Measurements from ENCODE around the gene PEX3. TPM values are rescaled to one million over a fixed set of nuclear protein-coding genes. Genes with fewer than 3 reads are reported as not detected.

PEX3 gene
- total and polyA plus RNA-seq, 2 donors (not counting 1 experiment from before 2014, with no cell fraction given), result 25.6 to 31.2 TPM

DNA sequence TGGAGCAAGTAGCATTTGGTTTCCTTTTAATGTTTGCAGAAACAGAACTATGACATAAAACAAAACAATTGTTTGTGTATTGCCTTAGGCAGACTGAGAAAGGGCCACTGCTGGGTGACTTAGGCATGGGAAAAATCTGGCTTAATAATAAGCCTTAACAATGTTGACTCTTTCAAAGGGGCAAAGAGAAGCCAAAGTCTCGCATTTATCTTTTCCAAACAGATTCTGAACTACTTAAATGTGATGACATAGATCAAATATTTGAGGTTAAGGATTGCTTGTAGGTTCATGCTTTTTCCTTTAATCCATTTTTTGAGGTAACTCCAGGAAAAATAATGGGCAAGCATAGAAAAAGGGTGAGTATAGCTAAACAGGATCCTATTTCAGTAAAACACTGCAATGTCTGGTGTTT, 39.7 kb upstream of the PEX3 start:
- Histone ChIP-seq H2AFZ (ENCODE audit: low read length) (no peak overlapping the region), H3K4me1 (ENCODE audit: control insufficient read depth, extremely low read depth, insufficient read depth, low read length) (no peaks in the 10 kb centered on the region), H3K79me2 (ENCODE audit: control insufficient read depth, insufficient read depth, low read length) (no peaks in the 10 kb centered on the region), H3K27me3 (ENCODE audit: control insufficient read depth, insufficient read depth, low read length) (no peaks in the 10 kb centered on the region), H3K9me3 (ENCODE audit: control insufficient read depth, insufficient read depth, low read depth, low read length) (no peaks in the 10 kb centered on the region), H3K4me2 (ENCODE audit: extremely low read depth, insufficient read depth, low read length) (no peak overlapping the region), H3K9ac (ENCODE audit: insufficient read depth, low read length) (no peak overlapping the region), H4K20me1 (ENCODE audit: control insufficient read depth, extremely low read depth, insufficient read depth, low read length) (no peaks in the 10 kb centered on the region), H3K4me3 (replicated peaks in 1 of 4; ENCODE audit: control extremely low read depth in 1 of 4, insufficient read depth in 1 of 4, low read depth in 3 of 4, low read length in 4 of 4) (no peak overlapping the region), H3K27ac (ENCODE audit: insufficient read depth, low read length) (no peak overlapping the region), H3K36me3 (ENCODE audit: control insufficient read depth, insufficient read depth, low read length) (no peaks in the 10 kb centered on the region)
- DNase-seq (ENCODE audit: low read depth in 2 of 2), result peak; percentile 21 to 95
- TF ChIP-seq EZH2 (IDR thresholded peaks at IDR 0.05; ENCODE audit: low read length, missing control alignments), result no peak
- TF ChIP-seq, protein P1, sequence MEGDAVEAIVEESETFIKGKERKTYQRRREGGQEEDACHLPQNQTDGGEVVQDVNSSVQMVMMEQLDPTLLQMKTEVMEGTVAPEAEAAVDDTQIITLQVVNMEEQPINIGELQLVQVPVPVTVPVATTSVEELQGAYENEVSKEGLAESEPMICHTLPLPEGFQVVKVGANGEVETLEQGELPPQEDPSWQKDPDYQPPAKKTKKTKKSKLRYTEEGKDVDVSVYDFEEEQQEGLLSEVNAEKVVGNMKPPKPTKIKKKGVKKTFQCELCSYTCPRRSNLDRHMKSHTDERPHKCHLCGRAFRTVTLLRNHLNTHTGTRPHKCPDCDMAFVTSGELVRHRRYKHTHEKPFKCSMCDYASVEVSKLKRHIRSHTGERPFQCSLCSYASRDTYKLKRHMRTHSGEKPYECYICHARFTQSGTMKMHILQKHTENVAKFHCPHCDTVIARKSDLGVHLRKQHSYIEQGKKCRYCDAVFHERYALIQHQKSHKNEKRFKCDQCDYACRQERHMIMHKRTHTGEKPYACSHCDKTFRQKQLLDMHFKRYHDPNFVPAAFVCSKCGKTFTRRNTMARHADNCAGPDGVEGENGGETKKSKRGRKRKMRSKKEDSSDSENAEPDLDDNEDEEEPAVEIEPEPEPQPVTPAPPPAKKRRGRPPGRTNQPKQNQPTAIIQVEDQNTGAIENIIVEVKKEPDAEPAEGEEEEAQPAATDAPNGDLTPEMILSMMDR (conservative IDR thresholded peaks at IDR 0.05 in 1 of 2, IDR thresholded peaks at IDR 0.05 in 1 of 2; ENCODE audit: low read depth in 1 of 2, low read length in 2 of 2), result no peak

DNA sequence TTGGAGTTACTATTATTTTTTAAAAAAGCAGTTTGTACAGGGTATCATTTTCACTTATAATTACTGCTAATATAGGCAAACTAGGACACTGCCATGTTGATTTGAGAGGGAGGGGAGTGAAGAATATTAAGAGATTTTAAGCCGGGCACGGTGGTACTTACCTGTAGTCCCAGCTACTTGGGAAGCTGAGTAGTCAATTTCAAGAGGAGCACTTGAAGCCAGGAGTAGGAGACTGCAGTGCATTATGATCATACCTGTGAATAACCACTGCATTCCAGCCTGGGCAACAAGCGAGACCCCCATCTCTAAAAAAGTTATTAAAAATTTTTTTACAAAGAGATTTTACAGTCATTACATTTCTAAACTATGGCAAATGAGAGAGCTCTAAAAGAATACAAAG, 35.8 kb upstream of the PEX3 start:
- no peak for DNase-seq (ENCODE audit: low read depth in 2 of 2)
- Histone ChIP-seq H4K20me1 (ENCODE audit: control insufficient read depth, extremely low read depth, insufficient read depth, low read length) (no peaks in the 10 kb centered on the region), H2AFZ (ENCODE audit: low read length) (no peak overlapping the region), H3K9me3 (ENCODE audit: control insufficient read depth, insufficient read depth, low read depth, low read length) (no peaks in the 10 kb centered on the region), H3K9ac (ENCODE audit: insufficient read depth, low read length) (no peak overlapping the region), H3K27ac (ENCODE audit: insufficient read depth, low read length) (no peak overlapping the region), H3K36me3 (ENCODE audit: control insufficient read depth, insufficient read depth, low read length) (no peaks in the 10 kb centered on the region), H3K4me2 (ENCODE audit: extremely low read depth, insufficient read depth, low read length) (no peak overlapping the region), H3K4me1 (ENCODE audit: control insufficient read depth, extremely low read depth, insufficient read depth, low read length) (no peaks in the 10 kb centered on the region), H3K4me3 (replicated peaks in 1 of 4; ENCODE audit: control extremely low read depth in 1 of 4, insufficient read depth in 1 of 4, low read depth in 3 of 4, low read length in 4 of 4) (no peak overlapping the region), H3K27me3 (ENCODE audit: control insufficient read depth, insufficient read depth, low read length) (no peaks in the 10 kb centered on the region), H3K79me2 (ENCODE audit: control insufficient read depth, insufficient read depth, low read length) (no peaks in the 10 kb centered on the region)
- TF ChIP-seq, protein P1 (conservative IDR thresholded peaks at IDR 0.05 in 1 of 2, IDR thresholded peaks at IDR 0.05 in 1 of 2; ENCODE audit: low read depth in 1 of 2, low read length in 2 of 2), result no peak
- TF ChIP-seq EZH2 (IDR thresholded peaks at IDR 0.05; ENCODE audit: low read length, missing control alignments), result no peak

DNA sequence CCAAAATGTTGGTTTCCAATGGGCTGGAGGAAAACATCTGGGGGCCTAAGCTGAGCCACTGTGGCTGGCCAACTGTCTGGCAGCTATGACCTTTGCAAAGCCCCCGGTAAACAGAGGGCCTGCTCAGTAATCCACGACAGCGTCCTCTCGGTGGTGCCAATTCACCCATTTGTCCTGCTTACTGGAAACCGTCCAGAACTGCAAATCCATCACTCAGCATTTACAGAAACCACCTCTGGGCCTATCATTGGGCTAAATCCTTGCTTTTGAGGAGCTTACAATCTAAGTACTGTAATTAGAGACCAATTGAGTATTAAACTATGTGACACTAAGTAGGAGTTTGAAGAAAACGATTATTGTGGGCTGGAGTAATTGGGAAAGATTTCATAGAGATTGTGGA, 31.1 kb upstream of the PEX3 start:
- Histone ChIP-seq H2AFZ (ENCODE audit: low read length) (no peak overlapping the region), H3K9me3 (ENCODE audit: control insufficient read depth, insufficient read depth, low read depth, low read length) (no peaks in the 10 kb centered on the region)

More for the DNA sequence above, 31.1 kb upstream of the PEX3 start:
- DNase-seq (ENCODE audit: low read depth in 2 of 2), result no peak
- no peaks in the 10 kb centered on the region for H3K27me3 ChIP-seq (ENCODE audit: control insufficient read depth, insufficient read depth, low read length)
- no peaks in the 10 kb centered on the region for H3K36me3 ChIP-seq (ENCODE audit: control insufficient read depth, insufficient read depth, low read length)
- TF ChIP-seq, protein P1 (conservative IDR thresholded peaks at IDR 0.05 in 1 of 2, IDR thresholded peaks at IDR 0.05 in 1 of 2; ENCODE audit: low read depth in 1 of 2, low read length in 2 of 2), result no peak
- no peak for TF ChIP-seq EZH2 (IDR thresholded peaks at IDR 0.05; ENCODE audit: low read length, missing control alignments)
- no peak overlapping the region for H3K4me2 ChIP-seq (ENCODE audit: extremely low read depth, insufficient read depth, low read length)
- no peak overlapping the region for H3K27ac ChIP-seq (ENCODE audit: insufficient read depth, low read length)
- no peaks in the 10 kb centered on the region for H3K79me2 ChIP-seq (ENCODE audit: control insufficient read depth, insufficient read depth, low read length)
- no peak overlapping the region for H3K9ac ChIP-seq (ENCODE audit: insufficient read depth, low read length)
- H3K4me1 ChIP-seq (ENCODE audit: control insufficient read depth, extremely low read depth, insufficient read depth, low read length), result no peaks in the 10 kb centered on the region
- H4K20me1 ChIP-seq (ENCODE audit: control insufficient read depth, extremely low read depth, insufficient read depth, low read length), result no peaks in the 10 kb centered on the region
- no peak overlapping the region for H3K4me3 ChIP-seq (replicated peaks in 1 of 4; ENCODE audit: control extremely low read depth in 1 of 4, insufficient read depth in 1 of 4, low read depth in 3 of 4, low read length in 4 of 4)

Data from fibroblast of lung (primary cell).